Fibroblast of lung (primary cell): ENCODE measurements around the gene ANKZF1. TPM values are rescaled to one million over a fixed set of nuclear protein-coding genes. Genes with fewer than 3 reads are reported as not detected.

Experiments
- polyA plus RNA-seq, 2 donors: library from polyadenylated mRNA; depleted of rRNA in 1 of 2; stranded (reverse) in 1 of 2; unstranded in 1 of 2; fragments of >200 nt; gene quantifications; 2 replicates each; pipeline ENCODE4 v1.2.1, GENCODE V29; 2011 to 2012; ENCODE audit warnings: missing spikeins in 1 of 2
- total RNA-seq: library from RNA; depleted of rRNA; stranded (reverse); fragments of >200 nt; gene quantifications from 2 replicates; pipeline ENCODE4 v1.2.1, GENCODE V29; 2014

The ANKZF1 gene
- total and polyA plus RNA-seq, 2 donors (not counting 1 experiment from before 2014, with no cell fraction given), result 13.2 to 32.7 TPM

Other genes with a start within 250 kb of the ANKZF1 start
- gene FEV, start 244.6 kb upstream of the ANKZF1 start, total RNA-seq, result not detected in 2 replicates
- gene FEV, start 244.6 kb upstream of the ANKZF1 start, polyA plus RNA-seq, result not detected in 2 replicates
- not detected in 2 replicates for gene CRYBA2, start 236.4 kb upstream of the ANKZF1 start, total RNA-seq
- gene CRYBA2, start 236.4 kb upstream of the ANKZF1 start, polyA plus RNA-seq, result not detected in 2 replicates
- not detected in 2 replicates for gene CFAP65, start 188.3 kb upstream of the ANKZF1 start, total RNA-seq
- gene CFAP65, start 188.3 kb upstream of the ANKZF1 start, polyA plus RNA-seq, result not detected in 2 replicates
- gene IHH, start 168.9 kb upstream of the ANKZF1 start, total RNA-seq, result not detected in 2 replicates
- not detected in 2 replicates for gene IHH, start 168.9 kb upstream of the ANKZF1 start, polyA plus RNA-seq
- 20.3 and 22.1 TPM in 2 replicates for gene NHEJ1, start 69.0 kb upstream of the ANKZF1 start, total RNA-seq
- 22.3 and 24.8 TPM in 2 replicates for gene NHEJ1, start 69.0 kb upstream of the ANKZF1 start, polyA plus RNA-seq
- 1.8 and 2.5 TPM in 2 replicates for gene SLC23A3, start 59.8 kb upstream of the ANKZF1 start, total RNA-seq
- gene SLC23A3, start 59.8 kb upstream of the ANKZF1 start, polyA plus RNA-seq, result 0.29 and 0.52 TPM in 2 replicates
- 22.6 and 33.5 TPM in 2 replicates for gene CNPPD1, start 52.9 kb upstream of the ANKZF1 start, total RNA-seq
- 42.2 and 49.4 TPM in 2 replicates for gene CNPPD1, start 52.9 kb upstream of the ANKZF1 start, polyA plus RNA-seq
- gene RETREG2, start 51.5 kb upstream of the ANKZF1 start, total RNA-seq, result 88.7 and 95.3 TPM in 2 replicates
- gene RETREG2, start 51.5 kb upstream of the ANKZF1 start, polyA plus RNA-seq, result 64.6 and 89.5 TPM in 2 replicates
- 29.3 and 40.0 TPM in 2 replicates for gene ZFAND2B, start 23.0 kb upstream of the ANKZF1 start, total RNA-seq
- gene ZFAND2B, start 23.0 kb upstream of the ANKZF1 start, polyA plus RNA-seq, result 26.8 and 29.9 TPM in 2 replicates
- 47.0 and 49.5 TPM in 2 replicates for gene ABCB6, start 10.8 kb upstream of the ANKZF1 start, total RNA-seq
- 12.5 and 14.7 TPM in 2 replicates for gene ABCB6, start 10.8 kb upstream of the ANKZF1 start, polyA plus RNA-seq
- gene ATG9A, start 170 bp upstream of the ANKZF1 start, total RNA-seq, result 27.2 and 47.2 TPM in 2 replicates
- 64.5 and 68.2 TPM in 2 replicates for gene ATG9A, start 170 bp upstream of the ANKZF1 start, polyA plus RNA-seq
- gene GLB1L, start 15.6 kb downstream of the ANKZF1 start, total RNA-seq, result 28.2 and 47.0 TPM in 2 replicates
- gene GLB1L, start 15.6 kb downstream of the ANKZF1 start, polyA plus RNA-seq, result 12.8 and 16.9 TPM in 2 replicates
- gene STK16, start 15.7 kb downstream of the ANKZF1 start, total RNA-seq, result 26.7 and 30.7 TPM in 2 replicates
- gene STK16, start 15.7 kb downstream of the ANKZF1 start, polyA plus RNA-seq, result 35.7 and 42.8 TPM in 2 replicates
- not detected in 2 replicates for gene TUBA4B, start 23.4 kb downstream of the ANKZF1 start, total RNA-seq
- not detected in 2 replicates for gene TUBA4B, start 23.4 kb downstream of the ANKZF1 start, polyA plus RNA-seq
- gene TUBA4A, start 24.1 kb downstream of the ANKZF1 start, total RNA-seq, result 5.6 and 7.7 TPM in 2 replicates
- 14.7 and 34.2 TPM in 2 replicates for gene TUBA4A, start 24.1 kb downstream of the ANKZF1 start, polyA plus RNA-seq
- gene DNAJB2, start 49.6 kb downstream of the ANKZF1 start, total RNA-seq, result 55.2 and 81.3 TPM in 2 replicates
- 24.9 and 29.8 TPM in 2 replicates for gene DNAJB2, start 49.6 kb downstream of the ANKZF1 start, polyA plus RNA-seq
- 3.5 and 10.8 TPM in 2 replicates for gene PTPRN, start 79.6 kb downstream of the ANKZF1 start, total RNA-seq
- gene PTPRN, start 79.6 kb downstream of the ANKZF1 start, polyA plus RNA-seq, result 0.28 and 0.55 TPM in 2 replicates
- gene RESP18, start 102.9 kb downstream of the ANKZF1 start, total RNA-seq, result not detected in 2 replicates
- gene RESP18, start 102.9 kb downstream of the ANKZF1 start, polyA plus RNA-seq, result not detected in 2 replicates
- gene DNPEP, start 158.1 kb downstream of the ANKZF1 start, total RNA-seq, result 69.9 and 72.5 TPM in 2 replicates
- gene DNPEP, start 158.1 kb downstream of the ANKZF1 start, polyA plus RNA-seq, result 38.2 and 44.0 TPM in 2 replicates
- gene DES, start 188.6 kb downstream of the ANKZF1 start, total RNA-seq, result 34.7 and 69.3 TPM in 2 replicates
- gene DES, start 188.6 kb downstream of the ANKZF1 start, polyA plus RNA-seq, result 3.8 and 11.0 TPM in 2 replicates
- gene SPEG, start 205.0 kb downstream of the ANKZF1 start, total RNA-seq, result 13.1 and 20.1 TPM in 2 replicates
- gene SPEG, start 205.0 kb downstream of the ANKZF1 start, polyA plus RNA-seq, result 5.6 and 9.5 TPM in 2 replicates